ENCODE data around the gene KCNJ18. TPM values are rescaled to one million over a fixed set of nuclear protein-coding genes. Genes with fewer than 3 reads are reported as not detected.
"Not testable (repeated sequence)": the region's sequence is repeated elsewhere in the genome, so short reads cannot be mapped to it uniquely, and the experiment has no call there.

The KCNJ18 gene
- total and polyA plus RNA-seq, 2 of the 13 experiments (the other 11 are each of a cell fraction or from before 2014, with no cell fraction given): not detected

DNA sequence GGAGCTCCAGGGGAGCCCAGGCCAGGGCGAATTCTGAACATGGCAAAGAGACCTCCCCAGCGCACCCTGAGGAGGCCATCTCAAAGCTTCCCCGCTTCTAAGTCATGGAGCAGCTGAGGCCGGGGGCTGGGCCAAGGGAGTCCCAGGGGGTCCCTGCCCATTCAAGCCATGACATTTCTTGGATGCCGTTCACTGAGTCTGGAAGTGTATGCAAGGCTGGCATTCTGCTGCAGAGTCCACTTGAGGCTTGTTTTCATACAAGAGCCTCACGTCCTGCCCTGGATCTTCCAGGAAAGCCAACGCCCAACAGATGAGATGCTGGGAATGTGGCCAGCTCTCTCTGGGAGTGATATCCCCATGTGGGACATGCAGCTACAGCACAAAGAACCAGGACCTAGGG, 48.5 kb downstream of the KCNJ18 start:
- H3K36me3 ChIP-seq (replicated peaks in 1 of 2; ENCODE audit: control insufficient read depth in 1 of 2, insufficient read depth in 2 of 2, low read length in 2 of 2); in situ Hi-C loops (cut with HindIII; ENCODE audit: extremely low pct_ligation_motif_present, low pct_unique_long_range_greater_than_20kb); H3K9me3 ChIP-seq (ENCODE audit: low read length); ATAC-seq; BruUV-seq (replicated peaks); H3K9ac ChIP-seq (ENCODE audit: insufficient read depth, low read depth, low read length); POLR2A ChIA-PET; H3K4me1 ChIP-seq (ENCODE audit: insufficient read depth, low read length); H3K27me3 ChIP-seq (ENCODE audit: control insufficient read depth in 1 of 2, insufficient read depth in 2 of 2, low read length in 2 of 2); intact Hi-C loops (cut with micrococcal nuclease; ENCODE audit: unreplicated experiment); H3K79me2 ChIP-seq (ENCODE audit: insufficient read depth, low read length); H4K20me1 ChIP-seq (ENCODE audit: insufficient read depth, low read length); CTCF ChIA-PET (ENCODE audit: low intra/inter-chr PET ratio, low total read pairs); H3K4me3 ChIP-seq (replicated peaks in 1 of 3; ENCODE audit: insufficient read depth in 1 of 3, low read depth in 2 of 3, low read length in 3 of 3); H3K4me2 ChIP-seq (ENCODE audit: low read depth, low read length); FAIRE-seq; H2AFZ ChIP-seq (ENCODE audit: low read length); H3K27ac ChIP-seq (ENCODE audit: extremely low read length, insufficient read depth, low read length); DNase-seq (ENCODE audit: low spot score): not testable (repeated sequence)
- no CpG with 5 or more reads among the region's 7 CpGs for WGBS (ENCODE audit: low lambda C conversion rate)

DNA sequence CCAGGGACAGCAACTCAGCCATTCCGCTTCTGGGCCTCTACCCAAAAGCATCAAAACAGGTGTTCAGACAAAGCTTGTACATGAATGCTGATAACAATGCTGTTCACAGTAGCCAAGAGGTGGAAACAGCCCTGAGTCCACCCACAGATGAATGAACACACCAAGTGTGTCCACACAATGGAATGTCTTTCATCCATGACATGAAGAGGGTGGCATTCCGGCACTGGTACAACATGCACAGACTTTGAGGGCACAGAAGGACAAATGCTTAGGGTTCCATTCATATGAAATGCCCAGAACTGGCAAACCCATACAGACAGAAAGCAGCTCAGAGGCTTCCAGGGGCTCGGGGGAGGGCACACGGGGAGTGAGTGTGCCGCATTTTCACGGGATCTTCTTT, 49.2 kb downstream of the KCNJ18 start:
- POLR2A ChIA-PET; ATAC-seq; intact Hi-C loops (cut with micrococcal nuclease; ENCODE audit: unreplicated experiment); BruUV-seq (replicated peaks); in situ Hi-C loops (cut with HindIII; ENCODE audit: extremely low pct_ligation_motif_present, low pct_unique_long_range_greater_than_20kb); H3K4me2 ChIP-seq (ENCODE audit: low read depth, low read length); H3K9ac ChIP-seq (ENCODE audit: insufficient read depth, low read depth, low read length); H2AFZ ChIP-seq (ENCODE audit: low read length); H4K20me1 ChIP-seq (ENCODE audit: insufficient read depth, low read length); H3K27ac ChIP-seq (ENCODE audit: extremely low read length, insufficient read depth, low read length); CTCF ChIA-PET (ENCODE audit: low intra/inter-chr PET ratio, low total read pairs); H3K4me1 ChIP-seq (ENCODE audit: insufficient read depth, low read length); FAIRE-seq; H3K79me2 ChIP-seq (ENCODE audit: insufficient read depth, low read length); H3K9me3 ChIP-seq (ENCODE audit: low read length); H3K36me3 ChIP-seq (replicated peaks in 1 of 2; ENCODE audit: control insufficient read depth in 1 of 2, insufficient read depth in 2 of 2, low read length in 2 of 2); DNase-seq (ENCODE audit: low spot score); H3K4me3 ChIP-seq (replicated peaks in 1 of 3; ENCODE audit: insufficient read depth in 1 of 3, low read depth in 2 of 3, low read length in 3 of 3); H3K27me3 ChIP-seq (ENCODE audit: control insufficient read depth in 1 of 2, insufficient read depth in 2 of 2, low read length in 2 of 2): not testable (repeated sequence)
- WGBS (ENCODE audit: low lambda C conversion rate): no CpG with 5 or more reads among the region's 6 CpGs

DNA sequence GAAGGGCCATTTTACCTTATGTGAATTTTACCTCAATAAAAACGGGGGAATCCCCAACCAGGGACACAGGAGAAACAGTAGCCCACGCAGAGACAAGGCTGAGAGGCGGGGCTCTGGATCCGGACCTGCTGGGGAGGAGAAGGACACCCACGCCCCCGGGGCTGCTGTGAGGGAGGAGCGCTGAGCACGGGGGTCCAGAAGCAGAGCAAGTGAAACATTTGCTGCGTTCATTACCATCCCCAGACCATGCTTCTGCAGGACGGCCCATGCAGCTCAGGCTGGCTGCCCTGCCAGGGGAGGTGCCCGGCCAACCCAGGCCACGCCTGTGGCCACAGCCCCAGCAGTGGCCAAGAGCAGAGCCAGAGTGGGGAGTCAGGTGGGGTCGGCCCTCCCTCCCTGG, 50.0 kb downstream of the KCNJ18 start:
- intact Hi-C loops (cut with micrococcal nuclease; ENCODE audit: unreplicated experiment): no loop called here
- no peak for ATAC-seq
- TF ChIP-seq FOXJ3 (CRISPR knock-in tag; IDR thresholded peaks at IDR 0.05; ENCODE audit: borderline replicate concordance): no peak
- TF ChIP-seq, protein P1, sequence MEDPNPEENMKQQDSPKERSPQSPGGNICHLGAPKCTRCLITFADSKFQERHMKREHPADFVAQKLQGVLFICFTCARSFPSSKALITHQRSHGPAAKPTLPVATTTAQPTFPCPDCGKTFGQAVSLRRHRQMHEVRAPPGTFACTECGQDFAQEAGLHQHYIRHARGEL (CRISPR knock-in tag; IDR thresholded peaks at IDR 0.05): no peak
- TF ChIP-seq MBD4 (IDR thresholded peaks at IDR 0.05; ENCODE audit: borderline replicate concordance, low read length): no peak
- no peak for TF ChIP-seq KLF16 (CRISPR knock-in tag; IDR thresholded peaks at IDR 0.05)
- TF ChIP-seq ZNF850 (CRISPR knock-in tag; conservative IDR thresholded peaks at IDR 0.05): no peak
- TF ChIP-seq, protein P2, sequence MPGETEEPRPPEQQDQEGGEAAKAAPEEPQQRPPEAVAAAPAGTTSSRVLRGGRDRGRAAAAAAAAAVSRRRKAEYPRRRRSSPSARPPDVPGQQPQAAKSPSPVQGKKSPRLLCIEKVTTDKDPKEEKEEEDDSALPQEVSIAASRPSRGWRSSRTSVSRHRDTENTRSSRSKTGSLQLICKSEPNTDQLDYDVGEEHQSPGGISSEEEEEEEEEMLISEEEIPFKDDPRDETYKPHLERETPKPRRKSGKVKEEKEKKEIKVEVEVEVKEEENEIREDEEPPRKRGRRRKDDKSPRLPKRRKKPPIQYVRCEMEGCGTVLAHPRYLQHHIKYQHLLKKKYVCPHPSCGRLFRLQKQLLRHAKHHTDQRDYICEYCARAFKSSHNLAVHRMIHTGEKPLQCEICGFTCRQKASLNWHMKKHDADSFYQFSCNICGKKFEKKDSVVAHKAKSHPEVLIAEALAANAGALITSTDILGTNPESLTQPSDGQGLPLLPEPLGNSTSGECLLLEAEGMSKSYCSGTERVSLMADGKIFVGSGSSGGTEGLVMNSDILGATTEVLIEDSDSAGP (CRISPR knock-in tag; IDR thresholded peaks at IDR 0.05; ENCODE audit: borderline replicate concordance): no peak
- TF ChIP-seq, protein P3, sequence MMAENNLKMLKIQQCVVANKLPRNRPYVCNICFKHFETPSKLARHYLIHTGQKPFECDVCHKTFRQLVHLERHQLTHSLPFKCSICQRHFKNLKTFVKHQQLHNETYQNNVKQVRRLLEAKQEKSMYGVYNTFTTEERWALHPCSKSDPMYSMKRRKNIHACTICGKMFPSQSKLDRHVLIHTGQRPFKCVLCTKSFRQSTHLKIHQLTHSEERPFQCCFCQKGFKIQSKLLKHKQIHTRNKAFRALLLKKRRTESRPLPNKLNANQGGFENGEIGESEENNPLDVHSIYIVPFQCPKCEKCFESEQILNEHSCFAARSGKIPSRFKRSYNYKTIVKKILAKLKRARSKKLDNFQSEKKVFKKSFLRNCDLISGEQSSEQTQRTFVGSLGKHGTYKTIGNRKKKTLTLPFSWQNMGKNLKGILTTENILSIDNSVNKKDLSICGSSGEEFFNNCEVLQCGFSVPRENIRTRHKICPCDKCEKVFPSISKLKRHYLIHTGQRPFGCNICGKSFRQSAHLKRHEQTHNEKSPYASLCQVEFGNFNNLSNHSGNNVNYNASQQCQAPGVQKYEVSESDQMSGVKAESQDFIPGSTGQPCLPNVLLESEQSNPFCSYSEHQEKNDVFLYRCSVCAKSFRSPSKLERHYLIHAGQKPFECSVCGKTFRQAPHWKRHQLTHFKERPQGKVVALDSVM (CRISPR knock-in tag; IDR thresholded peaks at IDR 0.05): no peak
- TF ChIP-seq ZSCAN30 (CRISPR knock-in tag; IDR thresholded peaks at IDR 0.05): no peak

More for the DNA sequence above, 50.0 kb downstream of the KCNJ18 start:
- H4K20me1 ChIP-seq (ENCODE audit: insufficient read depth, low read length): no peaks in the 10 kb centered on the region
- no peak overlapping the region for H3K4me3 ChIP-seq (replicated peaks in 1 of 3; ENCODE audit: insufficient read depth in 1 of 3, low read depth in 2 of 3, low read length in 3 of 3)
- no peak overlapping the region for H3K9ac ChIP-seq (ENCODE audit: insufficient read depth, low read depth, low read length)
- in situ Hi-C loops (cut with HindIII; ENCODE audit: extremely low pct_ligation_motif_present, low pct_unique_long_range_greater_than_20kb): no loop called here
- no peaks in the 10 kb centered on the region for H3K9me3 ChIP-seq (ENCODE audit: low read length)
- CTCF ChIA-PET (ENCODE audit: low intra/inter-chr PET ratio, low total read pairs): no interaction called here
- no peak for FAIRE-seq
- H3K27me3 ChIP-seq (ENCODE audit: control insufficient read depth in 1 of 2, insufficient read depth in 2 of 2, low read length in 2 of 2): no peaks in the 10 kb centered on the region; a peak in 1 of 5 replicates
- H3K4me1 ChIP-seq (ENCODE audit: insufficient read depth, low read length): no peaks in the 10 kb centered on the region
- no peak for DNase-seq (ENCODE audit: low spot score)
- H3K4me2 ChIP-seq (ENCODE audit: low read depth, low read length): no peak overlapping the region
- no peaks in the 10 kb centered on the region for H3K79me2 ChIP-seq (ENCODE audit: insufficient read depth, low read length)
- H2AFZ ChIP-seq (ENCODE audit: low read length): no peak overlapping the region
- POLR2A ChIA-PET: no interaction called here
- WGBS (ENCODE audit: low lambda C conversion rate): 8% methylated on average over 10 of the region's 13 CpGs
- BruUV-seq (replicated peaks): no TSS peak
- H3K27ac ChIP-seq (ENCODE audit: extremely low read length, insufficient read depth, low read length): no peak overlapping the region
- no peaks in the 10 kb centered on the region for H3K36me3 ChIP-seq (replicated peaks in 1 of 2; ENCODE audit: control insufficient read depth in 1 of 2, insufficient read depth in 2 of 2, low read length in 2 of 2)

All from HepG2 (cell line).